BJ (cell line): ENCODE data around the gene SLC38A8. TPM values are rescaled to one million over a fixed set of nuclear protein-coding genes. Genes with fewer than 3 reads are reported as not detected.

Experiments used
- CTCF ChIA-PET: fragments of 350-600 bp; formaldehyde crosslinking; extraction: SDS; loops from one replicate; lab custom pipeline; 2021; ENCODE audit warnings: antibody characterized with exemption, inconsistent platforms; lab: Yijun Ruan, JAX
- POLR2A ChIA-PET: fragments of 300-600 bp; sonication (Branson Sonifier 250); formaldehyde crosslinking; extraction: SDS; loops from one replicate; lab custom pipeline; 2021; ENCODE audit warnings: antibody characterized with exemption; lab: Charles Lee
- DNase-seq: peaks from one replicate; pipeline ENCODE4 v3.0.0-alpha.2; 2011; ENCODE audit warnings: low read depth
- H3K27me3 ChIP-seq: 2 replicates; pipeline ENCODE4 v1.6.0; 2011; ENCODE audit warnings: low read length; ENCODE audit not compliant: control insufficient read depth, insufficient read depth
- H3K36me3 ChIP-seq: 2 replicates; pipeline ENCODE4 v1.5.1; 2011; ENCODE audit warnings: low read length; ENCODE audit not compliant: control insufficient read depth, insufficient read depth
- H3K4me3 ChIP-seq: 2 replicates; pipeline ENCODE4 v1.5.1; 2011; ENCODE audit warnings: low read depth, mild to moderate bottlenecking, control low read depth, low read length
- CTCF ChIP-seq: IDR thresholded peaks from 2 replicates; pipeline ENCODE4 v1.5.1; 2011; ENCODE audit warnings: low read depth, mild to moderate bottlenecking, control low read depth, inconsistent platforms, low read length, moderate library complexity; ENCODE audit not compliant: insufficient read depth
- polyA plus RNA-seq: library from polyadenylated mRNA; depleted of rRNA; stranded (reverse); fragments of >200 nt; gene quantifications from 2 replicates; pipeline ENCODE4 v1.2.3, GENCODE V29; 2011

The SLC38A8 gene
- polyA plus RNA-seq, 1 experiment, result not detected

- Histone ChIP-seq H3K27me3 (no peaks in the 10 kb centered on the region), H3K4me3 (no peak overlapping the region), H3K36me3 (peaks cover 11% of the 10 kb centered on the region)
- POLR2A ChIA-PET, result no interaction called here
- no peak for DNase-seq
- no peak for TF ChIP-seq CTCF
- CTCF ChIA-PET, result interaction anchor here (0.8 to 1.3 kb wide), 3 partner anchors 15 to 107 kb away, joined by 3 to 7 read pairs (median 5); partner anchors contain the start of gene TAF1C
These were observed 37.8 kb upstream of the SLC38A8 start for GRCh38 chr16:84080378-84080777.

- no peak for TF ChIP-seq CTCF
- CTCF ChIA-PET, result interaction anchor here (1.2 to 2.5 kb wide), 3 partner anchors 10 to 14 kb away, joined by 3 to 11 read pairs (median 7); no protein-coding TSS in a partner anchor
- Histone ChIP-seq H3K4me3 (no peak overlapping the region), H3K27me3 (no peaks in the 10 kb centered on the region), H3K36me3 (peaks cover 17% of the 10 kb centered on the region)
- POLR2A ChIA-PET, result no interaction called here
- DNase-seq, result no peak
These were observed 37.1 kb upstream of the SLC38A8 start for GRCh38 chr16:84079664-84080063.

- DNase-seq, result no peak
- no peak for TF ChIP-seq CTCF
- POLR2A ChIA-PET, result no interaction called here
- CTCF ChIA-PET, result interaction anchor here (1.0 to 1.4 kb wide), 4 partner anchors 9 to 148 kb away, joined by 3 to 7 read pairs (median 6); no protein-coding TSS in a partner anchor
- H3K36me3 ChIP-seq, result peaks cover 23% of the 10 kb centered on the region
- H3K4me3 ChIP-seq, result no peak overlapping the region
- H3K27me3 ChIP-seq, result no peaks in the 10 kb centered on the region
These were observed 32.8 kb upstream of the SLC38A8 start for GRCh38 chr16:84075376-84075775.

- TF ChIP-seq CTCF, result no peak
- POLR2A ChIA-PET, result no interaction called here
These were observed 32.1 kb upstream of the SLC38A8 start for GRCh38 chr16:84074721-84075120.

GRCh38 chr16:84072014-84072413 lies 29.4 kb upstream of the SLC38A8 start:
- CTCF ChIA-PET, result interaction anchor here (0.9 to 1.3 kb wide), 2 partner anchors 9 to 13 kb away, joined by 3 to 4 read pairs; no protein-coding TSS in a partner anchor
- peaks cover 36% of the 10 kb centered on the region for H3K36me3 ChIP-seq

More at GRCh38 chr16:84074721-84075120, 32.1 kb upstream of the SLC38A8 start:
- H3K36me3 ChIP-seq, result peaks cover 27% of the 10 kb centered on the region
- CTCF ChIA-PET, result interaction anchor here (1.0 to 1.4 kb wide), 4 partner anchors 9 to 147 kb away, joined by 3 to 7 read pairs (median 6); no protein-coding TSS in a partner anchor
- no peak for DNase-seq
- H3K27me3 ChIP-seq, result no peaks in the 10 kb centered on the region
- no peak overlapping the region for H3K4me3 ChIP-seq

More at GRCh38 chr16:84072014-84072413, 29.4 kb upstream of the SLC38A8 start:
- Histone ChIP-seq H3K27me3 (no peaks in the 10 kb centered on the region), H3K4me3 (no peak overlapping the region)
- DNase-seq, result no peak
- no peak for TF ChIP-seq CTCF
- POLR2A ChIA-PET, result no interaction called here
